ENCODE data around the gene BBS9.
"Not testable (repeated sequence)": the region's sequence is repeated elsewhere in the genome, so short reads cannot be mapped to it uniquely, and the experiment has no call there.

The BBS9 gene

DNA sequence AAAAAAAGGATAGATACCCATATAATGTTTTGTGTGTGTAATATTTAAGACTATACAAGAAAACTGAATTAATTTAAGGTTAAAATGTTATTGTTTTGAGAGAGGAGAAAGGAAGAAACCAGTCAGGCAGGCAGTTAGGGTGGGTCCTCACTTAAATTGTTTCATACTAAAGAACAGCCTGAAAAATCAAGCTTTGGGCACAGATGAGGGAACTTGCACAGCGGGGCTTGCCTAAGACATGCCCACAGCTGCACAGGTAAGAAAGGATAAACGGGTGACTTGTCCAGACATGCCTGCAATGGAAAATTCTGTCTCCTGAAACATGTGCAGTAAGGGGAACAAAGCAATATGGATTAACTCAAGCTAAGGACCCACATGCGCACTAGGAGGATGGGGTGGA is 158.4 kb downstream of the BBS9 start:
- DNase-seq, result no peak

DNA sequence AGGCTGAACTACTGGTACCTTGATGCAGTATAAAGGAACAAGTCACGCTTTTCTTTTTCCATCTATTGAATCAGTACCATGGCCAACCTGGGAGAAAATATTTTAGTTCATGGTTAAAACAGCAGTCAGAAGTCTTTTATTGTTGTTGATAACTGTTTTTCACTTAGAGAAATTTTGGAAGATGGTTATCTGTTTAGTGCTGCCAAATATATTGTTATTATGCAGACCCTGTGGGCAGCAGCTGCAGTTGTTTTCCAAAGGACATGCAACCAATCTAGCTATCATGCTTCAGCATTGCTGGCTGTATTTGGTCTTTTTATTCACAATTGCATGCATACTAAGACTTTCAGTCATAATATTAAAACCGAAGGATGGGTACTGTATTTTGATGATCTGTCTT is 169.5 kb downstream of the BBS9 start:
- DNase-seq, result no peak

DNA sequence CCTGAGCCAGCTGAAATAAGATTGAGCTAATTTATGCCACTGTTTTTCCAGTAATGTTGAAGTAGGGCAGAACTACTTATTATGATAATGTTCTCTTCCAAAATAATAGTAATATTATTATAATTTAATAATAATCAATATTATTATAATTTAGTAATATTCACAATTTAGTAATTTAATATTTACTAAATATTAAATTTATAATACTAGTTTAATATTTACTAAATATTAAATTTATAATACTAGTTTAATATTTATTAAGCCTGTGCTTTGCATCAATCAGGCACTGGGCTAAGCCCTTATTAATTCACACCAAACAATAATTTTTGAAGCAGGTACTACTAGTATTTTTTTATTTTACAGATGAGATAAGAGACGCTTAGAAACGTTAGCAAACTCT is 170.1 kb downstream of the BBS9 start:
- no peak for DNase-seq

DNA sequence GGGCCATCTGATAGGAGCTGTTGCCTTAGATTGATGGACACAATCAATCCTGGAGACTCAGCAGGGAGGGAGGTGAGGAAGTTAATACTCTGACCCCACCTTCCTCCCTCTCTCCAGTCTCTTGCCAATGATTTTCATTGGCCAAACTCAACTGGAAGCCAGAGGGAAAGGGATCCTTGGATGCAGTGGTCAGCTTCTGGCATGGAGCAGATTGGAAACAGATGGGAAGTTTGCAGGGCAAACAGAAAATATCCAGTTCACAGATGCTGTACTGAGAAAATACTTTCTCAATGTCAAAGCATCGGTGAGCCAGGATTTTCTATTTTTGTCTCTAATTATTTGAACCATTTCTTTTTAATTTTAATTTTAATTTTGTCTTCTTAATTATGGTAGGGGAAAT is 170.8 kb downstream of the BBS9 start:
- no peak for DNase-seq

DNA sequence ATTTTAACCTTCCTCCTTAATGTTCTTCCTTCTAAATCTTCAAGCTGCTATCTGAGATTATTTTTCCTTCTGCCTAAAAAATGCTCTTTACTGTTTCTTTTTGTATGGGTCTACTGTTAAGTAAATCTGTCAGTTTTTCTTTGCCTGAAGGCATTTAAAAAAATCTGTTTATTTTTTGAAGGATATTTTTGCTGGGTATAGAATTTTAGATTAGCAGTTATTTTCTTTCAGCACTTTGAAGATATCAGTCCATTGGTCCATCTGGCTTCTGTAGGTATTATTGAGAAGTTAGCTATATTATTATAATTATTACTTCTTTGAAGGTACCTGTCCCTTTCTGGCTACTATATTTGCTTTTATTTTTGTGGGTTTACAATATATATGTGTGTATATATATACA is 171.4 kb downstream of the BBS9 start:
- DNase-seq, result no peak

DNA sequence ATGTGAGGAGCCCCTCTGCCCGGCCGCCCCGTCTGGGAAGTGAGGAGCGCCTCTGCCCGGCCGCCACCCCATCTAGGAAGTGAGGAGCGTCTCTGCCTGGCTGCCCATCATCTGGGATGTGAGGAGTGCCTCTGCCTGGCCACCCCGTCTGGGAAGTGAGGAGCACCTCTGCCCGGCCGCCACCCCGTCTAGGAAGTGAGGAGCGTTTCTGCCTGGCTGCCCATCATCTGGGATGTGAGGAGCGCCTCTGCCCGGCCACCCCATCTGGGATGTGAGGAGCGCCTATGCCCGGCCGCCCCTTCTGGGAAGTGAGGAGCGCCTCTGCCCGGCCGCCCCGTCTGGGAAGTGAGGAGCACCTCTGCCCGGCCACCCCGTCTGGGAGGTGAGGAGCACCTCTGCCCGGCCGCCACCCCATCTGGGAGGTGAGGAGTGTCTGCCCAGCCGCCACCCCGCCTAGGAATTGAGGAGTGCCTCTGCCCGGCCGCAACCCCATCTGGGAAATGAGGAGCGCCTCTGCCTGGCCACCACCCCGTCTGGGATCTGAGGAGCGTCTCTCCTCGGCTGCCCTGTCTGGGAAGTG is 174.7 kb downstream of the BBS9 start:
- DNase-seq, result not testable (repeated sequence)

DNA sequence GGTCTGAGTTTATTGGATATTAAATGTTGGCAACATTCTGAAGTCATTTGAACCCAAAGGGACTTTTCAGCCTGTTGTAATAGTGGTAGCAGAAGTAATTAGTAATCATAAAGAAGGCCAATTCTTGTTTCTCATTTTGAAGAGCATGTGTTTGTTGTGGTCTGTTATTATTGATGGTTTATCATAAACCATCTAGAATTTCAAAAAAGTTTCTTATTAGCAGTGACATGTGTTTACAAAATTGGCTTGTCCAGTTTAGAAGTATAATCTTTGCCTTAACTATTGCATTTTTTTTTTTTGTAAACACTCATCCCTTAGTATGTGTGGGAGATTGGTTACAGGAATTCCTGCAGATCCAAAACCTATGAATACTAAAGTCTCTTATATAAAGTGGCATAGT is 177.8 kb downstream of the BBS9 start:
- DNase-seq, result no peak

DNA sequence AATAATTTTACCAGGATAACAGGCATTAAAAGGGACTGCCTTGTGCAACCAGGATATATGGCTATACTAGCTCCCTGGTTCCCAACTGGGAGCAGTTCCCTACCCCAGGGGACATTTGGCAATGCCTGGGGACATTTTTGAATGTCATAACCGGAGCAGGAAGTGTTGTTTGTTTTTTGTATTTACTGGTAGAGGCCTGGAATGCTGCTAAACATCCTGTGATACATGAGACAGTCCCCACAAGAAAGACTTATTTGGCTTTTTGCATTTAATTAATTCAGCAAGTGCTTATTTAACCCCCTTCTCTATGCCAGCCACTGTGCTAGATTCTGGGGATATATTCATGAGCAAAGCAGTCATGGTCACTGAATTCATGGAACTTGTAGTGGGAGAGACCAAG is 181.2 kb downstream of the BBS9 start:
- no peak for DNase-seq

DNA sequence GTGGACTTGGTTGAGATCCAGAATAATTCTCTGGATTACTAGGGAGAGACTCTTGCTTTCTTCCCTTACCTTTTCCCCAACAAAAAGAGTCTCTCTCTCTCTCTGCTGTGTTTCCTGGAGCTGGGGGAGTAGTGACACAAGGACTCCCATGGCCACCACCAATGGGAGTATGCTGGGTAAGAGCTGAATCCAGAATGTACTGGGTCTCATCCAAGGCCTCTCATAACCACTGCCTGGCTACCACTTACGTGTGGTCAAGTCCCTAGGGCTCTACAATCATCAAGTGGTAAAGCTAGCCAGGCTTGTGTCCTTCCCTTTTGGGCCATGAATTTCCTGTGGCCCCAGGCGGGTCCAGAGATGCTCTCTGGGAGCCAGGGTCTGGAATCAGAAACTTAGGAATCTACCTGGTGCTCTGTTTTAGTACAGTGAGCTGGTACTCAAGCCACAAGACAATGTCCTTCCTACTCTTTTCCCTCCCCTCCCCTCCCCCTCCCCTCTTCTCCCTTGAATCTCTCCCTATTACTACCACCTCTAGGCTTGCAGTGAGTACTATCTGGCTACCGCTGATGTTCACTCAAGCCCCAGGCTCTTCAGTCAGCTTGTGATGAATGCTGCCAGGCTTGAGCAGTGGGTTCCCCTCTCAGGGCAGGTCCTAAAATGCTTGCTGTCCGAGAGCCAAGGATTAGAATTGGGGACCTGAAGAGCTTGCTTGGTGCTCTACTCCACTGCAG is 196.6 kb downstream of the BBS9 start:
- DNase-seq, result no peak

DNA sequence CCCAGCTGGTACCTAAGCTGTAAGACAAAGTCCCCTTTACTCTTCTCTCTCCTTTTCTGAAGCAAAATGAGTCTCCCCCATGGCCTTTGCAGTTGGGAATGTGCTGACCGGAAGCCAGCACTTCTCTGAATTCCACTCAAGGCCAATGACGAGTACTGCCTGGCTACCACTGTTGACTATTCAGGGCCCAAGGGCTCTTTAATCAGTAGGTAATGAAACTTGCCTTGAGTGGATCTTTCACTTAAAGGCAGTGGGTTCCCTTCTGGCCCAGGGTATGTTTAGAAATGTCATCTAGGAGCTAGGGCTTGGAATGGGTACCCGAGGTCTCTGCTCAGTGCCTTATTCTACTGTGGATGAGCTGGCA is 197.1 kb downstream of the BBS9 start:
- no peak for DNase-seq

DNA sequence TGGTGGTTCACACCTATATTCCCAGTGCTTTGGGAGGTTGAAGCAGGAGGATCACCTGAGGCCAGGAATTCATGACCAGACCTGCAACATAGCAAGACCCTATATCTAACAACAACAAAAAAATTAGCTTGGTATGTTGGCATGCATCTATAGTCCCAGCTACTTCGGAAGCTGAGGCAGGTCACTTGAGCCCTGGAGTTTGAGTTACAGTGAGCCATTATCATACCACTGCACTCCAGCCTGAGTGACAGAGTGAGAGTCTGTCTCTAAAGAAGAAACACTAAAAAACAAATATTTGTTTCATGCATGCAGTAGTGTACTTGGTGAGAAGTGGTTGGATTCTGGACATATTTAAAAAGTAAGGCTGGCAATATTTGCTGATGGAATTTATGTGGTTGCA is 198.1 kb downstream of the BBS9 start:
- DNase-seq, result no peak

DNA sequence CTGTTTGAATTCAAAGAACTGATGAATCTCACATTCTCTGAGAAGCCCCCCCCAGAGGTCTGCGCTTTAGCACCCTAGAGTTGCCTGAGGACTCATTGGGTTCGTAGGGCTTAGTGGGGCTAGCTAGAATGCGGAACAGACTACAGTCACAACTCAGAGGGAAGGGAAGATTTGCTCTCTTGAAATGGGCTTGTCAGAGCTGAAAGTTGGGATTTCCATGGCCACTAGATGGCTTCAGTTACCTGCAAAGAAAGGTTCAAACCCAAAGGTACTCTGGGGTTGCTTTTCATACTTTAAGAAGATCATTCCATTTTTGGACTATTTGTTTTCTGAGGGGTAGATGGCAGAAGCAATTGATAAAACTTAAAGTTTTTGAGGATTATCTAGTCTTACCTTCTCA is 205.0 kb downstream of the BBS9 start:
- DNase-seq, result no peak

DNA sequence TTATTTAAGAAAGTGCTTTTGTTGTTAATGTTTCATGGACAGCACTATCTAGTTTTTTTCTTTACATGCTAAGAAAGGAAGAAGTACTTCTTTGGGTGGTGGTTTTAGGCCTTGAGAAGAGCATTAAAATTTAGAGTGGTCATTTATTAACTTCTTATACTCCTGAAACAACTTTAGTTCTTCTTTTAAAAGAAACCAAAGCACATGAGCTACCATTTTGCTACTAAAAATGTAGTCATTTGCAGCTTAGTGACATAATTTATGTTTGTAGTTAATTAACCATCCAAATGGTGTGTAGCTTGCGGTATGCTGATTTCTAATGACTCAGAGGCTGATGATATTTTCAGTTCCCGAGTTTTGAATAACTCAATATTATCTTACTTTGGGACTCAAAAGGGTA is 207.5 kb downstream of the BBS9 start:
- no peak for DNase-seq

DNA sequence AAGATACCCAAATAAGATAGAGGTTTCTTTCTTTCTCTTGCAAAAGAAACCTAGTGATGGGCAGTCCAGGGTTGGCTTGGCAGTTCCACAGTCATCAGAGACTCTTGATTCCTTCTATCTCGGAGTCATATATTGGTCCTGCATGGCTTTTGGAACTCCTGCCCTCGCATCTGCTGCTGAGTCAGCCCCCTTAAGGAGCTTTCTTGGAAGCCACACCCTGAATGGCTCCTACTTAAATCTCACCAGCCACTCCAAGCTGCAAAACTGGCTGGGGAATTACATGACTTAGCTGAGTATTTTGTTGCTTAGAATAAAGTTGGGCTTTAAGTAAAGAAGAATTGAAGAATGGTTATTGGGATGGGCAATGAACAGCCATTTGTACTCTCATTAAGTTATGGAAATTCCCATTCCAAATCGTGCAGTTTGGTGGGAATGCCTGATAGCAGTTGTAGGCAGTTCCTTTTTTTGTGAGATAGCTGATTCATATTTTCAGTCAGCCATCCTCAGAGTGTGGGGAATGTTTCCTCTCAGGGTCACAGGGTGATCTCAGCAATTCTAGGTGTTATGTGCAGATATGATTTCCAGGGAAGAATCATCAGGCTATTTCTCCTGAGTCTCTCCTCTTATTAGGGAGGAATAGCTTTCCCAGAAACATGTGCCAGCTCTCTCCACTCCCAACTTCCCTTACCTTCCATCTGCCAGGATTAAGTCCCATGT is 209.9 kb downstream of the BBS9 start:
- no peak for DNase-seq

DNA sequence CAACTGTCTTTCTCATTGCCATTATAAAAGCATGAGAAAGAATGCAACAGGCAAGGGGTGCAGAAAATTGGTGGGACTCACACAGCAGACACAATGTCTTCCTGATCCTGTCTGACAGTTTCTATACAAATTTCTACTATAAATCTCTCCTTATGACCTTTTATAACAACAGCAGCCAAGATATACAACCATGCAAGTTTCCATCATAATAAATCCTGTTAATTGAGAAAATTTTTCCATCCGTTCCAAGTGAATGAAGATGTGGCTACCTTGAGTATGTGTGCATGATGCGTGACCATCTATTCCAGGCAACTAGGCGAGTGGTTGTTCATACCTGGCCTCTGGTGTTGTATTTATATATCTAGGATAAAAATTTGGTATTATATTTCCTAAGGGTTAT is 216.7 kb downstream of the BBS9 start:
- DNase-seq, result no peak

DNA sequence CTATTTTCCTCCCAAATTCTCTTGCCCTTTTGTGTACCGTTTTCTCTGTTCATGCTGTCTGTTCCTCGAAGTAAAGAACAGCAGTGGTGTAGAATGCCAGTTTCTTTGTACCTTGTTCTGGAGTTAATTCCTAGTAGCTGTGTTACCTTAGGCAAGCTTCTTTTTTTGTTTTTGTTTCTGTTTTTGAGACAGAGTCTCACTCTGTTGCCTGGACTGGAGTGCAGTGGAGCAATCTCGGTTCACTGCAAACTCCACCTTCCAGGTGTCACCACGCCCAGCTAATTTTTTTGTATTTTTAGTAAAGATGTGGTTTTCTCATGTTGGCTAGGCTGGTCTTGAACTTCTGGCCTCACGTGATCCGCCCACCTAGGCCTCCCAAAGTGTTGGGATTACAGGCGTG is 221.2 kb downstream of the BBS9 start:
- DNase-seq, result no peak

DNA sequence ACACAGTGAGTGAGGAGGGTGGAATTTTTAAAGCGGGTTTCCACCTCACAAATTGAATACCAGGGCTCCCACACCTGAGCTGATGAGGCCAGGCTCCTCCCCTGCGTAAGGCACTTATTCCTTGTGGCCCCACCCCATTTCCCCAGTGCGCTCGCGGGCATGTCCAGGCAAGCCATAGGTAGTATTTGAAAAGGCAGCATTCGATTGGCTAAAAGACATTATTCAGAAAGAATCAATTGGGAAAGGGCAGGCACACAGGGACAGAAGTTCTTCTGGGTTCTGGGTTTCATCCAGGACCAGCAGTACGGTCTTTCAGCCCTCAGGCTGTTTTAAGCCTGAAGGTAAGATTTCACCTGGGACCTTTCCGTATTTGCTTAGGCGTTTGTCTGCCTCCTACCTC is 222.3 kb downstream of the BBS9 start:
- no peak for DNase-seq

DNA sequence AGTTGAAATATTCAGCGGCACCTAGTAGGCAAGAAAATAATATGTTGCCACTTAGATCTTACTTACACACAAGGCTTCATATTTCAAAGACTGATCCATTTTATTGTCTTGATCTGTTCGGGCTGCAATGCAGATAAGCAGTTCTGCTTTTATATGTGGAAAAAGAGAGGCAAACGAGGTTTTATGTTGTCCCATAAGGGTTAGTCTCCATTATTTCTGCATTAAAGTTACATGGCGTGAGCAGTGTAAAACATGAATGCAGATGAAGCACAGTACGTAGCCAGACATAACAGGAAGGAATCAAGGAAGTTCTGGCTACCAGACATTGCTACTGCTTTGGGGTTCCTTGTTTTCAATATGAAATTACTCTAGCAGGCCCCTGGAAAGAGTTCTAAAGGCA is 224.8 kb downstream of the BBS9 start:
- no peak for DNase-seq

DNA sequence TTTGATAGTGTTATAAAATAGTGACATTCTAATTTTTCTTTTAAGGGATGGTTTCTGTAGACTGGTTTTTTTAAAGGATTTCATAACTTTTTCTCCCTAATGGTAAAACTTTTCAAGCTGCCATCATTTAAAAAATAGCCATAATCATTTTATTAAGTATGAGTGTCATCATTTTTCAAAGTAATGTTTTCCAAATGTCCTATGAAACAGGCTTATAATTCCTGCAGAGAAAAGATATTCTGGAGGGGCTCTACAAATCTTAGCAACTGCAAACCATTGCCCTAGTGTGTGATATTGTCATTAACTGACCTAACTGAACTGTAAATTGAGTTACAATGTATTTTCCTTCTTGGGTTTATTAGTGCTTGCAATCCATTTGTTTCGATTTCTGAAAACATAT is 226.0 kb downstream of the BBS9 start:
- DNase-seq, result no peak

DNA sequence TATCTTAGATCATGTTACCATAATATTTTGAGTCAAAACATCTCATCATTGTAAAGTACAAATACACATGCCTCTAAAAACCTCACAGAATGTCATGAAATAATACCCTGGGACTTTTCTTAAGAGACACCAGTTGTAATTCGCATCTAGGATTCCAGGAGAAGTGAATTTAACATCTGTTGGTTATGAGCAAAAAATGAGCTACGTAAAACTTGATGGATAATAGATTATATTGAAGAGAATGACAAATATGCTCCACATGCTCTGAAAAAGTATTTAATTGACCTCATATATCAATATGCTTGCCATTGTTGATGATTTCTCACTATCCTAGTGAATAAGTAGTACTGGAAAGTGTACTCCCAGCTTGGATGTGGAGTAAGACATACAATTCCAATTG is 227.0 kb downstream of the BBS9 start:
- no peak for DNase-seq

DNA sequence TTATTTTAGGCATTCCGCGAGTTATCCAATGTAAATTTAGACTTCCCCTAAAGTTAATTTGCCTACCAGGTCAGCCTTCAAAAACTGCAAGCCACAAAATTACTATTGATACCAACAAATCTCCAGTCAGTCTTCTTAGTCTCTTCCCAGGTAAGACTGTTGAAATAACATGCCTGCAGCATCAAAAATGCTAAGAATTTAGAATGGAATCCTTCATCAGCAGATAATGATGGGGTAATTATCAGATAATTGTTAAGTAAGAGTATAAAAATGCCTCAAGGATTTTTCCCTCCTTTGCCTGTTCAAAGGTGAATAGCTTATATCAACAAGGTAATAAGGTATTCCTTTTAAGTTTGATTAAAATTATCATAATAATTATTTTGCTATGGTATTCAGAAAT is 228.5 kb downstream of the BBS9 start:
- no peak for DNase-seq

DNA sequence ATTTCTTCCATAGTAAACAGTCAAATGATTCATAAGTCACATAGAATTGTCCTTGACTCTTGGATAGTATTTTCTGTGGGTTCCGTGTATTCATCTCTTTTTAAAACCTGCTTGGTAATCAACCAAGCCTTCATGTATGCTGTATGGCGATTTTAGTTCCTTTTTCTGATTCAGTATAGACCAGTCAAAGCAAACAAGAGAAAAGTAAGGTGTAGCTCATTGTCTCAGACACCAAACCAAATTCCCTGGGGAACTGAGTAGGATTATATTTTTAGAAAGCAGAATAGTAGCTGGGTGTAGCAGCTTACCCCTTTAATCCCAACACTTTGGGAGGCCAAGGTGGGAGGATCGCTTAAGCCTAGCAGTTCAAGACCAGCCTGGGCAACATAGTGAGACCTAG is 240.5 kb downstream of the BBS9 start:
- DNase-seq, result no peak

DNA sequence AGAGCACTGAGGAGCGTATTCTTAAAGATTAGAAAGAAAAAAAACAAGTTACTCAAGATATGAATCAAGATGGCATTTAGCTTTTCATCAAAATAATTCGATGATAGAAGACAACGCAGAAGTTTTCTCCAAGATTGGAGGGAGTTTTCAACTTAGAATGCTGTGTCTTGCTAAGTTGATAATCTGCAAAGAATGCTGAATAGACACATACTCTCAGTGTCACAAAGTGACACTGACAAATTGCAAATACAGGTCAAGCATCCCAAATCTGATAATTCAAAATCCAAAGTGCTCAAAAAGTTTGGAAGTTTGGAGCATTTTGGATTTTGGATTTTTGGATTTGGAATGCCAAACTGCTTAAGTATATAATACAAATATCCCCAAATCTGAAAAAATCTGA is 243.8 kb downstream of the BBS9 start:
- DNase-seq, result no peak

DNA sequence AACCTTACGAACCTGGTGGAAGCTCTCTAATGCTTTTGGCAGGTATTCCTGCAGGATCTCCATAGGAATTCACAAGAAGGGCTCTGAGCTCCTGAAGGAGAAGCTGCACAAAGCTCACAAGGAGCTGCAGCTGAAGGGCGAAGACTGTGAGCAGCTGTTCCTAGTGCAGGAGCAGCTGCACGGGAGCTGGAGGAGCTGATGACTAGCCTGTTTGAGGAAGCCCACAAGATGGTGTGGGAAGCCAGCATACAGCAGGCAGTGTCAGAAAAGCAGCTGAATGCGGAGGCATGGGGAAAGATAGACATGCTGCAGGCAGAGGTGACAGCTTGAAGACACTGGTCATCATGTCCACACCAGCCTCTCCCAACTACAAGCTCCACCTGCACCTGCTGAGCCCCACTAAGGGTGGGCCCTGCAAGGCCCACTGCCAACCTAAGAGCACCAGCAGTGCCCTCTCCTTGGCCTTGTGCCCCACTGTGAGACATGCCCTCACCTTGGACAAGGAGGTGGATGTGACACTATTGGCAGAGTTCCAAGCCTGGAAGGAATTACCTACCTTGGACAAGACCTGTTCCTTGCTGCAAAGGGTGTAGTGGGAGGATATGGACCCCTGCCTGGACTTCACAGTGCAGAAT is 250.6 kb downstream of the BBS9 start:
- DNase-seq, result no peak
